CD4-positive, CD25-positive, alpha-beta regulatory T cell (primary cell): ENCODE data around the gene EPG5. TPM values are rescaled to one million over a fixed set of nuclear protein-coding genes. Genes with fewer than 3 reads are reported as not detected.
A peak's percentile ranks its signal among the peaks of the same experiment; 100 is the strongest.

Source experiments
- ATAC-seq, 2 donors: fragments of 150-1000 bp; cut with Tn5 transposase; one replicate each; pipeline ENCODE4 v1.10.0; 2021; ENCODE audit warnings: low read depth in 2 of 2, moderate number of reproducible peaks in 2 of 2, moderate library complexity in 1 of 2
- DNase-seq, 3 donors: peaks; one replicate each; pipeline versions ENCODE4 v3.0.0 to v3.0.0-alpha.2; 2012 to 2022; ENCODE audit warnings: mixed read lengths in 1 of 3
- H3K27ac ChIP-seq: one replicate; pipeline ENCODE4 v1.7.0; 2013; ENCODE audit warnings: mild to moderate bottlenecking, low read length; ENCODE audit not compliant: insufficient read depth, poor library complexity, severe bottlenecking
- H3K27me3 ChIP-seq: one replicate; pipeline ENCODE4 v1.7.0; 2013; ENCODE audit warnings: low read length; ENCODE audit not compliant: control insufficient read depth, insufficient read depth
- H3K36me3 ChIP-seq: one replicate; pipeline ENCODE4 v1.7.0; 2013; ENCODE audit warnings: mild to moderate bottlenecking, low read length, moderate library complexity; ENCODE audit not compliant: control insufficient read depth, insufficient read depth
- H3K4me1 ChIP-seq: 2 replicates; pipeline ENCODE4 v1.7.0; 2013; ENCODE audit warnings: mild to moderate bottlenecking, low read length; ENCODE audit not compliant: insufficient read depth, control insufficient read depth, poor library complexity, severe bottlenecking
- H3K4me3 ChIP-seq: one replicate; pipeline ENCODE4 v1.7.0; 2013; ENCODE audit warnings: low read depth, mild to moderate bottlenecking, low read length, moderate library complexity
- H3K9me3 ChIP-seq, 2 experiments: 1 replicate in 1 of 2; 2 replicates in 1 of 2; pipeline ENCODE4 v1.7.0; 2013; ENCODE audit warnings: low read length in 2 of 2, mild to moderate bottlenecking in 1 of 2, moderate library complexity in 1 of 2; ENCODE audit not compliant: control insufficient read depth in 2 of 2
- H3K27ac Mint-ChIP-seq, 3 donors: one replicate each; pipeline ENCODE4 v1.8.0; 2020 to 2022; ENCODE audit warnings: mild to moderate bottlenecking in 3 of 3, mixed read lengths in 3 of 3, moderate library complexity in 2 of 3
- H3K27me3 Mint-ChIP-seq: one replicate; pipeline ENCODE4 v1.8.0; 2022; ENCODE audit warnings: mild to moderate bottlenecking, mixed read lengths
- H3K36me3 Mint-ChIP-seq: one replicate; pipeline ENCODE4 v1.8.0; 2020; ENCODE audit warnings: mixed read lengths
- H3K4me1 Mint-ChIP-seq, 4 donors: one replicate each; pipeline ENCODE4 v1.8.0; 2020 to 2022; ENCODE audit warnings: mixed read lengths in 4 of 4, mild to moderate bottlenecking in 1 of 4
- H3K4me3 Mint-ChIP-seq, 4 donors: one replicate each; pipeline ENCODE4 v1.8.0; 2020 to 2022; ENCODE audit warnings: mild to moderate bottlenecking in 4 of 4, mixed read lengths in 4 of 4, moderate library complexity in 3 of 4
- H3K9me3 Mint-ChIP-seq, 7 donors: one replicate each; pipeline ENCODE4 v1.8.0; 2020 to 2022; ENCODE audit warnings: mixed read lengths in 7 of 7, mild to moderate bottlenecking in 3 of 7, moderate library complexity in 2 of 7
- polyA plus RNA-seq, 4 donors: library from polyadenylated mRNA; unstranded; fragments of 300-500 nt; fragmentation: Illumina TruSeq; gene quantifications; one replicate each; pipeline ENCODE4 v1.2.3, GENCODE V29; 2021
- total RNA-seq: library from RNA; stranded (reverse); gene quantifications from one replicate; pipeline ENCODE4 v1.2.3, GENCODE V29; 2022

Gene EPG5
- total and polyA plus RNA-seq, 5 donors from 2014 or later = 4.1 to 49.8 (median 5.8) TPM

DNA sequence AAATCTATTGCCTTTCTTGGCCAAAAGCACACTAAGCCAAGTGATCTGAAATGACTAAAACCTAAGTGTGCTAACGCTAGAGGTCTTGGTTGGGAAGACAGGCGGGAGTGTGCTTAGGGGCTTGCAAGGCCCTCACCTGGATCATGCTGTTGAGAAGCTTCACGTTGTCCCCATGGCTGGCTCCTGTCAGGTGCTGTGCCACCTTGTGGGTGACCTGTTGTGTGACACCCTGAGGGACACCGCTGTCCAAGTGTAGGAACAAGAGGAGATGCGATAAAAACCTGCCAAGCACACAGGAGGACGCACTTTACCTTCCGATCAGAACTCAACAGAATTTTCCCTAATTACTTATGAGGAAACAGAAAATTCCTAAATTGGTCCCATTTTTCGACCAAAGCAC, 50.8 kb downstream of the EPG5 start:
- Histone ChIP-seq H3K4me1 (no peaks in the 10 kb centered on the region), H3K9me3 (no peaks in the 10 kb centered on the region), H3K4me3 (no peak overlapping the region), H3K36me3 (peaks cover 84% of the 10 kb centered on the region), H3K27ac (no peak overlapping the region), H3K27me3 (no peaks in the 10 kb centered on the region)
- Mint-ChIP-seq H3K4me1 (peaks cover 7 to 17% (median 10%) of the 10 kb centered on the region in 4 donors), H3K27me3 (no peaks in the 10 kb centered on the region), H3K4me3 (no peak overlapping the region), H3K27ac (peak overlapping the region in 1 of 3 donors; percentile 49), H3K36me3 (peaks cover 63% of the 10 kb centered on the region), H3K9me3 (peaks cover 0 to 2% (median 0%) of the 10 kb centered on the region in 7 donors)
- ATAC-seq (no peak), DNase-seq (peak in 1 of 3 donors; percentile 33)

DNA sequence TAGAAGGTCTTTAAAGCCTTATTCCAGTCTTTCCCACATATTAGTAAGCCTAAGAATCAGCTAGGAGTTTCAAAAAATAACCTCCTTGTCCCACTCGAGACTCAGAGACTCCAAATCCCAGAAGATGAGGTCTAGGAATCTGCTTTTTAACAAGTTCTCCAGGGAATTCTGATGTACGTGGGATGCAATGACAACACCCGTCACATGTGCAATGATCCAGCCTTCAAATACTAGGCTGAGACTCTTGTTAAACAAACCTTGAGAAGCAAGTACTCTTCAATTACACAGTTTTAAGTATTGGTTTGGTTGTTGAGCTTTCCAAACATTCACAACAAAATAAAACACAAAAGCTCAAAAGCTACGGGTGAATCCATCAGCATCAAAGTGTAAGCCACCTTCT, 53.9 kb downstream of the EPG5 start:
- no peak for DNase-seq
- no peaks in the 10 kb centered on the region for H3K9me3 ChIP-seq
- H3K27ac Mint-ChIP-seq = no peak overlapping the region
- H3K27me3 Mint-ChIP-seq = no peaks in the 10 kb centered on the region
- H3K9me3 Mint-ChIP-seq = peaks cover 0 to 2% (median 0%) of the 10 kb centered on the region in 7 donors
- no peak overlapping the region for H3K4me3 Mint-ChIP-seq
- peaks cover 0 to 11% (median 3%) of the 10 kb centered on the region in 4 donors for H3K4me1 Mint-ChIP-seq
- no peak overlapping the region for H3K4me3 ChIP-seq
- no peak overlapping the region for H3K27ac ChIP-seq
- H3K36me3 ChIP-seq = peaks cover 91% of the 10 kb centered on the region
- no peaks in the 10 kb centered on the region for H3K4me1 ChIP-seq
- ATAC-seq = no peak
- peaks cover 58% of the 10 kb centered on the region for H3K36me3 Mint-ChIP-seq
- no peaks in the 10 kb centered on the region for H3K27me3 ChIP-seq

DNA sequence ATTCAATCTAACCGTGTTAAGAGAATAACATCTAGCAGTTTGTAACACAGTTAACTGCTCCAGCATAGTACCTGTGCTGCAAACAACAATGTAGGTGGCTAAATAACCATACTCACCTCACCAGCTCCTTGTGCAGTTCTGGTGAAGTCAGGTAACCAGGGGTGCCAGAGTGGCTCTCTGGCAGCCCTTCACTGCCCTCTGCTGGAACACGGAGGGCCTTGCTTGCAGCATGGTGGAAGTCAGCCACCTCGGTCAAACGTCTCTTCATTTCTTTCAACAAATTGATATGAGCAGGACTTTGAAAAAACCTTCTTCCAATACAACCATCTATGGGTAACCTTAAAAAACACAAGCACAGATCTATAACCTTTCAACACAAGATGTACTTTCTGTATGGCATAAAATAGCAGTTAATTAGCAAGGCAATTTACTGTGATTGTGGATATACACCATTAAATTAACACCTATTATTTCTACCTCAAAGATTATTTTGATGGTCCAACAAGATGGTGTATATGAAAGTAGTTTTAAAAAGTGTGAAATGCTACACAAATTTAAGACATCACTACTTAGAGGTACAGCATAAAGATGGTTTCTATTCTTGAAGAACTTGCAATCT, 56.6 kb downstream of the EPG5 start:
- Mint-ChIP-seq H3K27ac (no peak overlapping the region), H3K9me3 (peaks cover 0 to 2% (median 0%) of the 10 kb centered on the region in 7 donors), H3K4me1 (peaks cover 0 to 5% (median 3%) of the 10 kb centered on the region in 4 donors), H3K27me3 (no peaks in the 10 kb centered on the region), H3K4me3 (no peak overlapping the region), H3K36me3 (peaks cover 65% of the 10 kb centered on the region)
- ATAC-seq (peak; percentile 74 to 85), DNase-seq (peak; percentile 38 to 77 (median 61))
- Histone ChIP-seq H3K4me1 (no peaks in the 10 kb centered on the region), H3K27ac (no peak overlapping the region), H3K9me3 (no peaks in the 10 kb centered on the region), H3K36me3 (peaks cover 87% of the 10 kb centered on the region), H3K4me3 (no peak overlapping the region), H3K27me3 (no peaks in the 10 kb centered on the region)

DNA sequence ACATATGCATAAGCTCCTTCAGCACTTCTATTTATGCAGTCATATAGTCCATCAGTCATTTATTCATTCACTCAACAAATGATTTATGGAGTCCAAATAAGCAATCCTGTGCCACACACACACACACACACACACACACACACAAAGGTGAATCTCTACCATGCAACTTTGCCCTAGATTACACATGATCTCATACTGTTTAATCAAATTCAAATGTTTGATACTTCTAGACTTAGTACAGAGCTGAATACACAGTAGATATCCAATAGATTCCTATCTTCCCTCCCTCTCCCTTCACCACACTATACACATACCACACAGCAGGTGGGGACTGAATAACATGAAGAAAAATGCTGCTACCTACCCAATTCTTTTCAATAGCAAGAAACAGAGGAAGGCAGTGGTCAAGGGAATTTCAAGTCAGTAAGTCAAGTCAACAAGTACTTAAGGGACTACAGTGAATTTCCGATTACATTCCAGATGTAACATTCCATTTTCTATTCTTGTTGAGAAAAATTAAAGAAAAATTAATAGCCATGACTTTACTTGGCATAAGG, 65.4 kb downstream of the EPG5 start:
- no peak overlapping the region for H3K27ac ChIP-seq
- H3K4me1 Mint-ChIP-seq = peaks cover 0 to 4% (median 0%) of the 10 kb centered on the region in 4 donors
- H3K4me3 ChIP-seq = no peak overlapping the region
- H3K27me3 Mint-ChIP-seq = no peaks in the 10 kb centered on the region
- H3K27me3 ChIP-seq = no peaks in the 10 kb centered on the region
- H3K4me1 ChIP-seq = no peaks in the 10 kb centered on the region
- H3K4me3 Mint-ChIP-seq = no peak overlapping the region
- no peaks in the 10 kb centered on the region for H3K9me3 ChIP-seq
- no peaks in the 10 kb centered on the region for H3K9me3 Mint-ChIP-seq
- DNase-seq = no peak
- H3K36me3 Mint-ChIP-seq = peaks cover 48% of the 10 kb centered on the region
- H3K36me3 ChIP-seq = peaks cover 77% of the 10 kb centered on the region
- peak overlapping the region in 1 of 3 donors; percentile 2 for H3K27ac Mint-ChIP-seq
- ATAC-seq = no peak

DNA sequence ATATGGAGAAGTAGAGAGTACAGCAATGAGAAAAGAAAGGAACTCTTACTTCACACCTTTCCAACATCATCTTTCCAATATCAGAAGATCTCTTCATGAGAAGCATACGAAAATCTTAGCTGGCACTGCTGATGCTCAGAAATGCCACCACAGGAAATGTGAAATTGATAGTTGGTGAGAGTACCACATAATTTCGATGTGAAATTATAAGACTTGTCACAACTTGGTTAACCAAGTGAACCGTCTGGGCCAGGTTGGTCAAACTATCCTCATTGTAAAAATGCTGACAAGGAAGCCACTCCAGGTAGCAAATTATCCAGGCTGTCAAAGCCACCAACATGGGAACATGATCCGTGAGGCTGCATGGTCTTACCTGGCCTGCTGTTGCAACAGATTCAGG, 66.5 kb downstream of the EPG5 start:
- Mint-ChIP-seq H3K27me3 (no peaks in the 10 kb centered on the region), H3K36me3 (peaks cover 44% of the 10 kb centered on the region), H3K4me3 (no peak overlapping the region), H3K27ac (no peak overlapping the region), H3K4me1 (peaks cover 0 to 2% (median 0%) of the 10 kb centered on the region in 4 donors), H3K9me3 (no peaks in the 10 kb centered on the region)
- Histone ChIP-seq H3K27ac (no peak overlapping the region), H3K4me1 (no peaks in the 10 kb centered on the region), H3K9me3 (no peaks in the 10 kb centered on the region), H3K36me3 (peaks cover 79% of the 10 kb centered on the region), H3K4me3 (no peak overlapping the region), H3K27me3 (no peaks in the 10 kb centered on the region)
- DNase-seq (no peak), ATAC-seq (no peak)

DNA sequence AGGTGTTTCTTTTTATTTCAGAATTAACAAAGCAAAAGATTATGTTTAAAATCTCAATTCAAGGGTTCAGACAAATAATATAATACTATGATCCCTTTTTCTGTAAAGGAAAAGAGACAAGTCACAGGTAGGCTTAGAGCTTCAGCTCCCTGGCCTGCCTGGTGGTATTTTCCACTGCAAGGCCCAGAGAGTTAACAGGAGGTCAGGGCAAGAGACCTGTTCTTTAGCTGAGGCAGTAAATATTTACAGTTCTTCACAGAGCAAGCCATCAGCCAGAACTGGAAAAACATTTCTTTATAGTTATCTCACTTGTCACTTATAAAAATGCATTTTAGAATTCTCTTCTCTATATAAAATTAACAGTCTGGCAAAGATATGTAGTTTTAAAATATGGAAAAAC, 70.1 kb downstream of the EPG5 start:
- no peak overlapping the region for H3K4me3 ChIP-seq
- H3K9me3 Mint-ChIP-seq = peaks cover 0 to 1% (median 0%) of the 10 kb centered on the region in 7 donors
- H3K9me3 ChIP-seq = no peaks in the 10 kb centered on the region
- DNase-seq (no peak), ATAC-seq (no peak)
- no peak overlapping the region for H3K4me3 Mint-ChIP-seq
- peaks cover 83% of the 10 kb centered on the region for H3K36me3 ChIP-seq
- peaks cover 0 to 8% (median 5%) of the 10 kb centered on the region in 4 donors for H3K4me1 Mint-ChIP-seq
- no peak overlapping the region for H3K27ac Mint-ChIP-seq
- H3K36me3 Mint-ChIP-seq = peaks cover 46% of the 10 kb centered on the region
- no peaks in the 10 kb centered on the region for H3K27me3 Mint-ChIP-seq
- H3K4me1 ChIP-seq = no peaks in the 10 kb centered on the region
- no peak overlapping the region for H3K27ac ChIP-seq
- no peaks in the 10 kb centered on the region for H3K27me3 ChIP-seq

DNA sequence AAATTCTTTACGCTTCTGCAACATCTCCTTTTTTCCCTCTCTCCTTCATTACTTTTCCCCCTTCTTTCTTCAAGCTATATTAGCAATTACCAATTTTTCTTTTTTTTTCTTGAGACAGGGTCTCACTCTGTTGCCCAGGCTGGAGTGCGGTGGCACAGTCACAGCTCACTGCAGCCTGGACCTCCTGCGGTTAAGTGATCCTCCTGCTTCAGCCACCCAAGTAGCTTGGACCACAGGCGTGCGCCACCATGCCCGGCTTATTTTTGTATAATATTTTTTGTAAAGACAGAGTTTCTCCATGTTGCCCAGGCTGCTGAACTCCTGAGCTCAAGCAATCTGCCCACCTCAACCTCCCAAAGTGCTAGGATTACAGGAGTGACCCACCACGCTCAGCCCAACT, 70.7 kb downstream of the EPG5 start:
- Mint-ChIP-seq H3K27ac (peak overlapping the region in 1 of 3 donors; percentile 16), H3K4me1 (peaks cover 0 to 9% (median 8%) of the 10 kb centered on the region in 4 donors), H3K36me3 (peaks cover 44% of the 10 kb centered on the region), H3K4me3 (no peak overlapping the region), H3K27me3 (no peaks in the 10 kb centered on the region), H3K9me3 (peaks cover 0 to 1% (median 0%) of the 10 kb centered on the region in 7 donors)
- Histone ChIP-seq H3K36me3 (peaks cover 82% of the 10 kb centered on the region), H3K4me1 (no peaks in the 10 kb centered on the region), H3K9me3 (no peaks in the 10 kb centered on the region), H3K27me3 (no peaks in the 10 kb centered on the region), H3K27ac (no peak overlapping the region), H3K4me3 (no peak overlapping the region)
- DNase-seq = no peak
- no peak for ATAC-seq

DNA sequence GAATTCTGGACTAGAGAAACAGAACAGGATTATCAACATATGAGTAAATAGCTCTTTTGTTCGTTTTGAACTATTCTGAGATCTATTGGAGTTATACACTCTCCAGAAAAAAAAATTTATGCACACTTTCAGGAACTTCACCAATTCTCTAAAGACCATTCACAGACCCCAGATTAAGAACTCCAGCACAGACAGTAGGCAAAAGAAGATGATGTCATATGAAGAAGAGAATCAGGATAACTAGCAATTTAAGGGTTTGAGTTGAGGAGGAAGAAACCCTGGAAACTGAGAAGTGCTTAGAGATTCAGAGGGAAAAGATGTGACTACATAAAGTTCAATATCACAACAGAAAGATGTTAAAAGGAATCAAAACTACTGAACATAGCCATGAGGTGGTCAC, 71.8 kb downstream of the EPG5 start:
- Histone ChIP-seq H3K9me3 (no peaks in the 10 kb centered on the region), H3K27ac (no peak overlapping the region), H3K27me3 (no peaks in the 10 kb centered on the region), H3K36me3 (peaks cover 78% of the 10 kb centered on the region), H3K4me1 (no peaks in the 10 kb centered on the region), H3K4me3 (no peak overlapping the region)
- Mint-ChIP-seq H3K36me3 (peaks cover 49% of the 10 kb centered on the region), H3K9me3 (peaks cover 0 to 1% (median 0%) of the 10 kb centered on the region in 7 donors), H3K27me3 (no peaks in the 10 kb centered on the region), H3K4me3 (no peak overlapping the region), H3K4me1 (peaks cover 0 to 9% (median 8%) of the 10 kb centered on the region in 4 donors), H3K27ac (no peak overlapping the region)
- no peak for DNase-seq
- no peak for ATAC-seq
